ENCODE measurements around the gene TTYH2.

The TTYH2 gene

DNA sequence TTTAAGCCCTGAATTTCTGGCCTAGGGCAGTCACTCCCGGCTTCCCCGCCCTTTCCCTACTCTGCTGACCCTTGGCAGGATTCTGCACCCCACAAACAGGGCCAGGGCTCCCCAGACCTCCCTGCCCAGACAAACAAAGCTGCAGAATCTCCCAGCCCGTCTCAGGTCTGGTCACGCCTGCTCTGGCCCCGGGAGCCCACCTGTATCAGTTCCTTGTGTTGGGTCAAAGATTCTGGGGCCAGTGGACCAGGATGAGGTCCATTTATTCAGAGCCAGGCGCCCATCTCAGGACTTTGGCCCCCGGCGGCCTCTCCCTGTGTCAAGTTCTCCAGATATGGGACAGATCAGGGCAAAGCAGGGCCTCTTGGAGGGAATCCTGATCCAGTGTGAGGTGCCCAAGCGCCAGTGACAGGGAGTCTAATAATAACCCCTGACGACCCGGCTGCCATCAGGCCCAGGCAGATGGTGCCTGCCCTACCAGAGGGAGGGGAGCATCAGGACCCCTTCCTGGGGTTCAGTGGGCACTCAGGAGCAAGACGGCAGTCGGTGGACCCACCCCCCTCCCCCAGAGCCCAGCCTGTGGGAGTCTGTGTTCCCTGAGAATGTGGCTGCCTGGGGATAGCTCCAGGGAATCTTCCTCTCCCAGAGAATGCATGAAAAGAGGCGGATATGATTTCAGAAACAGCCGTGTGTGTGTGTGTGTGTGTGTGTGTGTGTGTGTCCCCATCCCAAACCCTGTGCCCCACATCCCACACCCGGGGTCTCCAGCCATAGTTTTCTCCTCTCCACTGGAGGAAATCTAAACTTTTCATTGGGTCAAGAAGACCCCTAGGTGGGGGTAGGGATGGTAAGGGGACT lies 1.3 kb downstream of the TTYH2 start:
- no peak for DNase-seq (ENCODE audit: low read depth in 2 of 2)

DNA sequence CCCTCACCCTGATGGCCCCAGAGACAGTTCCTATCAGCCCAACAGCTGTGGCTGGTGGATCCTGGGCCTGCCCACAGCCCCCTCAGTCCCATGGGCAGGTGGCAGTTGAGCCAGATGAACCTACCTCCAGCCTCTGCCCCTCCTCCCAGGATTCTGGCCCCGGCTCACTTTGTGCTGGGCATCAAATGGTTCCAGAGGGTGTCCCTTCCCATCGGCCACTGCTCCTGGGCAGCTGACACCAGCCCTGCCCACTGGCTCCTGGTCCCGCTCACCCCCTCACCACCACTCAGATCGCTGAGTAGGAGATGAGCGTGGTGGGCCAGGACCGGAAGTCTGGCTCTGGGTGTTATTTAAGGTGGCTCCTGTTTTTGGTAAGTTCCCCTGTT lies 2.0 kb downstream of the TTYH2 start:
- DNase-seq (ENCODE audit: low read depth in 2 of 2), result no peak

DNA sequence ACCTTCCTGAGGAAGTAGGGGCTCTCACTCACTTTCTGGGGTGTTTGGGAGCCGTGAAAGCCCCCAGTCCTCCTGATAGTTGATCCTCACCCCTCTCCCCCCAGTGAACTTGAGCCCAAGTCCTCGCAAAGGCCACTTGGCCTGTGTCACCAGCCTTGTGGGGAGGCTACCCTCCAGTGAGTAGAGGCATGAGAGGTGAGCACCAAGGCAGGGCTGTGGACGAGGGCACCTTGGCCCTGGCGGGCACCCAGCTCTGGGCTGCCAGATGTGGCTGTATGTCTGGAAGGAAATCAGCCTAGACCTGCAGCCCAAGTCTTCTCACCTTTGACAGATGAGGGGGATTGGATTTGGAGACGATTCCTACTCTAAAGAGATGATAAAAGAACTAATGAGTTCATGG lies 3.1 kb downstream of the TTYH2 start:
- no peak for DNase-seq (ENCODE audit: low read depth in 2 of 2)

DNA sequence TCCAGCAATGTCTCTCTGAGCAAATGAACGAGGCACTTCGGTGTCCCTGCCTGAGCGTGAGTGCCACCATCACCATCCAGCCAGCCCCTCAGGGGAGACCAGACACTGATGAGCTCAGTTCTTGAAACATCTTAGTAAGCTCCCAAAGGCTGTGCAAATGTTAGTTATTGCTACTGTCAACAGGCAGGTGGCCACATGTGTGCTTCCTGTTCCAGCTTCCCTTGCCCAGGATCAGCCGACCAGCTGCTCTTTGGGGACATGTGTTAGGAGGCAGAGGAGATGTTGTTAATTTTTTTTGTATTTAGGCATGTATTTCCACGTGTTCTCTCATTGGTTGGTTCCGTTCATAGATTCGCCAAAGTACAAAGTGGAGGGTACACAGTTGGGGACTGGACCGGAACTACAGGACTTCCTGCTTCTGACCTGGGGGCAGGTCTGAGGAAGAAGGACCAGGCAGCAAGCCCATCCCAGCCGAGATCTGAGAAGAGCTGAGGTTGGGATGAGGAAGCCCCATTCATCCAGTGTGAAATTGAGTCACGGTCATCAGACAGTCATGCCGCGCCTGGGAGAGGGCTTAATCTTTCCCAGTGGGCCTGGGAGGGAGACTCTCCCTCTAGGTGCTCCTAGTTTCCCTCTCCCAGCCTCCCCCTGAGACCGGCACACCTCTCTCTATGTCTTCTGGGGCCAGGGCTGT lies 3.8 kb downstream of the TTYH2 start:
- no peak for DNase-seq (ENCODE audit: low read depth in 2 of 2)

DNA sequence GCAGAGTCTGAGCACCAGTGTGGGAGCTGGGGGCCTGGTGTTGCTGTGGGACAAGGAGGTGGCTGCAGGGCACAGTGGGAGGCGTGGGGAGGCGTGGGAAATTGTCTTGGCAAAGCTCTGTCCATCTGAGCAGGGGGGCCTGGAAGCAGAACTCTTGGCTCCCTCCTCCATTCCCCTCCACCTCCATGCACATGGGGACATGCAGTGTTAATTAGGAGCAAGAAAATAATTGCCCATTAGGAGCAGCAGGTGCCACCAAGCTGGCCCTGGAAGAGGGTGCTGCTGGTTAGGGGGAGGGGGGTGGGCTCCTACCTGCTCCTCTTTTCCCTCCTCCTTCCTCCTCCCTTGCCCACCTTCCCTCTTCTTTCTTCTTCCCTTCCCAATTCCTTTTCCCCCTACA lies 4.5 kb downstream of the TTYH2 start:
- no peak for DNase-seq (ENCODE audit: low read depth in 2 of 2)

DNA sequence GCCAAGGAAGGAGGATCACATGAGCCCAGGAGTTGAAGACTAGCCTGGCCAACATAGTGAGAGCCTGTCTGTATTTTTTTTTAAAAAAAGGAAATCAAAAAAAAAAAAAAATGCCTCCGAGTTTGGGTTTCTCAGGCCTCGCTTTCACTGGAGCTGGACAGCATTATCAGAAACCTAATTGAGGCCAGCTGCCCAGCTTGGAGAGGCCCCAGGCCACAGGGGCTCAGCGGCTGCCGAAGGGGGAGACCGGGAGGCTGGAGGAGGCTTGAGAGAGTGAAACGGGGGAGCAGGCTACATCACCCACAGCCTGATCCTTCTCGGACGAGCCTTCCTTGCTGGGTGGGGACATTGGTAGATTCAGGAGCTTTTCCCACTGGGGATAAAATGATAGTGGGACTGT lies 5.1 kb downstream of the TTYH2 start:
- DNase-seq (ENCODE audit: low read depth in 2 of 2), result no peak

DNA sequence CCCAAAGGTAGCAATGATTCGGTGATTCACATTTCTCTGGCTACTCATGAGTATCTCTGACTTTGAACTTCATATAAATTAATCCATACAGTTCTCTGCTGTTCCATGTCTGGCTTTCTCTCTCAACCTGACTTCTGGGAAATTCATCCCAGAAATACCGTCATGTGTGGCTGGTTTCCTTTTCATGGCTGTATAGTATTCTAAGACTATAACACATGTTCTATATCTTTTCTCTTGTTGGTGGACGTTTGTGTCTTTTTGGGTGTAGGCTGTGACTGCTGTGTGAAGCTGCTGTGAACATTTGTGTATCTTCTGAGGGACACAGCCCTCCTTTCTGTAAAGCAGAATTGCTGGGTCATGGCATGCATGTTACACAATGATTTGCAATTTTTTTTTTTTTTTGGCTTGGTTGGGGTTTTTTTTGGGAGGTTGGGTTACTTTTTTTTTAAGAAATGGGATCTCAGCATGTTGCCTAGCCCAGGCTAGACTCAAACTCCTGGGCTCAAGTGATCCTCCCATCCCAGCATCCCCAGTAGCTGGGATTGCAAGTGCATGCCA lies 6.3 kb downstream of the TTYH2 start:
- DNase-seq (ENCODE audit: low read depth in 2 of 2), result no peak

DNA sequence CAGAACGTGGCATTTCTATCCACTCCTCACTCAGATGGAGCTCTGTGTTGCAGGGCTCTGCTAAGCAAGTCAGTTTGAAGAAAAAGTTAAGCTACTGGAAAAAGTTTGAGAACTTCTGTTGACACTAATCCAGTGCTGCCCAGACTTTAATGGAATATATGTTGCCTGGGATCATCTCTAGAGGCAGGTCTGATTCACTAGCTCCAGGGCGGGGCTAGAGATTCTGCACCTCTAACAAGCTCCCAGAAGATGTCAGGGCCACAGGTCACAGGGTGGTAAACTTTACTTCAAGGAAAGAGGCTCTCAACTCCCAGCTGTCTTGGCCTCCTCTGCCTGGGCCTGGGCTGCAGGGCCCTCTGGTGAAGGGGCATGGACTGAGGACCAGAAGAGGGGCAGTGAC lies 6.8 kb downstream of the TTYH2 start:
- DNase-seq (ENCODE audit: low read depth in 2 of 2), result no peak

DNA sequence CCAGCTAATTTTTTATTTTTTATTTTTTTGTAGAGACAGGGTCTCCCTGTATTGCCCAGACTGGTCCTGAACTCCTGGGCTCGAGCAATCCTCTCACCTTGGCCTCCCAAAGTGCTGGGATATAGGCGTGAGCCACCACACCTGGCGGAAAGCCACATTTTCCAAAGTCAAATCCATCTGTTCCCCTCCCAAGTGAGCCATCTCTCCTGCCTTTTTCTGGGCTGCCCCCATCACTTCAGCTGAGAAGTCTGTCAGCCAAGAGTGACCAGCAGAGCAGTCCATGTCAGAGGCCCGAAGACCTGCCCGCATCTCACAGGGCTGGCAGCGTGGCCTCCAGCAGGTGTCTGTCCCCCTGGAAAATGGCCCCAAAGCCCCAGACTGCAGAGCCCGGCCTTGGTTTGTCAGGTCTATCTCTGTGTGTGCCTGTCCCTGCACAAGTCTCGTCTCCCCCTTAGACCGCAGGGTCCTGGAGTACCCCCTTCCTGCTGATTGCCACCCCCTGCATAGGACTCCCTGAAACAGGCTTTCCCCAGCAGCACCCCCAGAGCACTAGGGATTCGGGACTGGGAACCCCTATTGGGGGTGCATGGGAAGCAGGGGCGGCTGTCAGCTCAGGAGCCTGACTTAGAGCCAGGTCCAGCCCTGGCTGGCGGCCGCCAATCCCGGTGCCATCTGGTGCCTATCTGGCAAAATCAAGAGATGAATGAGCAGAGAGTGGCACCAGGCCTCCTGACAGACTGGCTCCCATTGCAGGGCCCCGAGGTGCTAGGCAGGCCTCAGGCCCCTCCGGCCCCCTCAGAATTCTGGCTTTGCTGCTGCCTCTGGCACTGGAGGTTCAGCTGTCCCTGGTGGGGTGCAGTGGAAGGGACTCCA lies 7.8 kb downstream of the TTYH2 start:
- no peak for DNase-seq (ENCODE audit: low read depth in 2 of 2)

DNA sequence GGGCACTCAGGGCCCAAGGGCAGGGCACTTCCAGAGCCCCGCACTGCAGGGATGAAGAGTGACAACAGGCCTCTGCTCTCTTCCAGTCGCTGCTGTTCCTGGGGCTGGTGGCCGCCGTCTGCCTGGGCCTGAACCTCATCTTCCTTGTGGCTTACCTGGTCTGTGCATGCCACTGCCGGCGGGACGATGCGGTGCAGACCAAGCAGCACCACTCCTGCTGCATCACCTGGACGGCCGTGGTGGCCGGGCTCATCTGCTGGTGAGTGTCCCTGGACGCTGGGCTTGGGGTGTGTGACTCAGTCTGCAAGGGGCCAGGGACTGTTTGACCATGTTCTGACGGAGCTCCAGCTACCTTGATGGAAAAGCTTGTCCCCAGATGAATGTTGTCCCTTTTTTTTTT lies 9.0 kb downstream of the TTYH2 start:
- no peak for DNase-seq (ENCODE audit: low read depth in 2 of 2)

DNA sequence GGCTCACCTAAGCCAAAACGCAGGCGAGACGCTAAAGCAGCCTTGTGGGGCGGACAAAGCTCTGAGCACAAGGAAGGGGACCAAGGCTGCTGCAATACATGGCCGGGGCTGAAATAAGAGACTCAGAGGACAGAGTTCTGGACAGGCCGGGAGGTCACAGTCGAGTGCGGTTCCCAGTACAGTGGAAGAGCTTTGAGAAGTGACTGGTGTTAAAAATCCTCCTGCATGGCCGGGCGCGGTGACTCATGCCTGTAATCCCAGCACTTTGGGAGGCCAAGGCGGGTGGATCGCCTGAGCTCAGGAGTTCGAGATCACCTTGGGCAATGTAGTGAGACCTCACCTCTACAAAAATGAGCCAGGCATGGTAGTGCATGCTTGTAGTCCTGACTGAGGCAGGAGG lies 10.5 kb downstream of the TTYH2 start:
- no peak for DNase-seq (ENCODE audit: low read depth in 2 of 2)

DNA sequence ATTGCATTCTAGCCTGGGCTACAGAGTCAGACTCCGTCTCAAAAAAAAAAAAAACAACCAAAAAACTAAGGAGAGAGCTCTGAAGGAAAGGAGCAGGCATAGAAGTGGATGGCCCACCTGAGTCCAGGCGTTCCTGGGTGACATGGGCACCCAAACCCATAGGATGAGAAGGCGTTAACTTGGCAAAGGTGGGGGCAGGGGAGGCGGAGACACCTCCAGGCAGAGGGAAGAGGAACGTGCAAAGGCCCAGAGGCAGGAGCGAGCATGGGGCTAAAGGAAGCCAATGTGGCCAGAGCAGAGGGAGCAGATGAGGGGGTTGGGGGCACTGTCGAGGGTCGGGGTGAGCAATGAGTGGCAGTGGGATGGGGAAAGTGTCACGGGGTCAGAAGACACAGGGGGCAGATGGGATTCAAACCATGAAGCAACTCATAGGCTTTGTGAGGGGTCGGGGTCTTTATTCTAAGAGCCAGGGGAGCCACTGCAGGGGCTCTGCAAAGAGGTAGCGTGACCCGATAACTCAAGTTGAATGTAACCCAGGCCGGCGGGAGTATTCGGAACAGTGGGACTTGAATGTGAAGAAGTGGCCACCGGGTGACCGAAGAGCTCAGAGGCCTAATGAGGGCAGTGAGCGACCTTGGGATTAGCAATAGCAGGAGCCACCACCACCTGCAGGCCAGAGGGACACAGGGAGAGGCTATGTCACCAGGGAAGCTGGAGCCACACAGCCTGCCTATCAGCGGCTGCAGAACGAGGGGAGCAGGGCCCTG lies 11.8 kb downstream of the TTYH2 start:
- DNase-seq (ENCODE audit: low read depth in 2 of 2), result no peak

DNA sequence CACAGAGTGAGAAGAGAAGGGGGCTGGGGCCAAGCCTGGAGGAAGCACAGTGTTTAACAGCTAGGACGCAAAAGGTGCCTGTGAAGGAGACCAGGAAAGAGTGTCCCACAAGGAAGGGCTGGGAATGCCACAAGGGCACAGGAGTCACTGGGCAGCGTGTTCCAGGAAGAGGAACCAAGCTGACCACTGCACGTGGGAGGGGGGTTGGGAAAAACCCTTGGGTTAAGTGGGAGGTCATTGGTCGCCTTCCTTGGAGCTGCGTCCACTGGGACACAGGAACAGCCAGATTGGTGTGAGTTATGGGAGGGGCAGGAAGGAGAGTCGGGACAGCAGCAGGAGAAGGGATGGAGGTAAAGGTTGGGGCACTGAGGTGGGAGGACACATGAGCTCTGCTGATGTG lies 12.9 kb downstream of the TTYH2 start:
- DNase-seq (ENCODE audit: low read depth in 2 of 2), result no peak

DNA sequence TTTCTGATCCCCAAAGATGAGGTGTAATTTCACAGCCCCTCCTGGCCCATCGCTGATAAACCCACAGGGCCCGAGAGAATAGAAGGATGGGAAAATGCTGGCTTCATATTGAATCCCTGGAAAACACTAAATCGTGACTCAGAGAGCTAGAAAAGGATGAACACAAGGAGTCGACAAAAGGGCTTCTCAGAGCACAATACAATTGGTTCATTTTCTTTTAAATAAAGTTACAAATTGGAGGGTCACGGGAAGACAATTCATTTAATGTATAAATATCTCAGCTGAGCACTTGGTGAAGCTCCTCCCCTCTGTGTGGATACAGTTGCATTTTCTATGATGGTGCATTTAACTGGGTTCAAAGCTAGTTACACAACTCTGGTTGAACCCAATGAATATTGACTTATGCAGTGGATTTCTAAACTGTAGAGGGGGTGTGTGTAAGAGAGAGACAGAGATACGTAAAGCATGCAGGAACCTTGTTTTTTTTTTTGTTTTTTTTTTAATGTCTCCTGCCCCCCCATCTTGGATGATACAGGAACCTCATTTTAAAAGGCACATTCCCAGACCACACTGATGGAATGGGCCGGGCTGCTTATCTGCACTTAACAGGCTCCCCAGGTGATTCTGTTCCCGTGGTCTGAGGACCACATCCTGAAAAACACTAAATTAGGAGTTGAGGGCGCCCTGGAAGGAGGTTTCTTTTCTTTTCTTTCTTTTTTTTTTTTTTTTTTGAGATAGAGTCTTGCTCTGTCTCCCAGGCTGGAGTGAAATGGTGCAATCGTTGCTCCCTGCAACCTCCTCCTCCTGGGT lies 14.1 kb downstream of the TTYH2 start:
- DNase-seq (ENCODE audit: low read depth in 2 of 2), result no peak

DNA sequence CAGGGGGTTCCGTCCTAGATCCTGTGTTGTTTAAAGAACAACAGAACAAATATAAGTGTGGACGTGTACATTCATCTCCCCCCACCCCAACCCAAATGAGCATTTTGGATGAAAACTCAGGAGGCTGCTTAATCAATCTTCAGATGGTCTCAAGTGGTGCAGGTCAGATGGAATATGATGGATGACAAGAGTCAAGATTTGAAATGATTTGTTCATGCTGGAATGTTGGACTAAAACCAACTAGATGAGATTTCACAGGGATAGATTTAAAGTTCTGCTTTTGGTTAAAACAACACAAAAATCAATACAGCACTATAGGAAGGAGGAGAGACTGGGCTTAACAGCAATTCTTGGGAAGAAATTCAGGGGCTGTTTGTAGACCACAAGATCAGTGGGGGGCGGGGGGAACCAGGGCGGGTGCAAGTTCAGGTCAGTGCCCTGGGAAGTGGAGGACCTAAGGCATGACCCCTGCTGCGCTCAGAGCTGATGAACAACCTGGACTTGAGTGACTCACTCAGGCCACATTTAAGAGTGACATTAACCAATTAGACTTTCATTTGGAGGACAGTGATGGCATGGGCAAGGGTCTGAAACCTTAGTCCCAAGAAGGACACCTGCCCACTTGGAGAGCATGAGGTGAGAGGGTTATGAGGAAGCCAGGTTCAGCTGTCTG lies 15.1 kb downstream of the TTYH2 start:
- DNase-seq (ENCODE audit: low read depth in 2 of 2), result no peak

DNA sequence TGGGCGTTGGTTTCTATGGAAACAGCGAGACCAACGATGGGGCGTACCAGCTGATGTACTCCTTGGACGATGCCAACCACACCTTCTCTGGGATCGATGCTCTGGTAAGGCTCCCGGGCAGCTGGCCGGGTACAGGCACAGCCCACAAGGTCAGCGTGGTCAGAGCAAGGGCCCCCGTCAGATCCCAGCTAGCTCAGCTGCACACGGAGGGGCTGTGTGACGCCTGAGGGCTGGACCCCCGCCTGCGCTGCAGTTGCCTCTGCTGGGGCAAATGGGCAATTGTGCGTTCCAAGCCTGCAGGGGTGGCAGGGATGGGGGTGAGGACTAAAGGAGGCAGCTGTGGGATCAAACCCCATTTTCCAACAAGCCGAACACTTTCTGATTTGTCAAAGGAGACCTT lies 17.5 kb downstream of the TTYH2 start:
- no peak for DNase-seq (ENCODE audit: low read depth in 2 of 2)

DNA sequence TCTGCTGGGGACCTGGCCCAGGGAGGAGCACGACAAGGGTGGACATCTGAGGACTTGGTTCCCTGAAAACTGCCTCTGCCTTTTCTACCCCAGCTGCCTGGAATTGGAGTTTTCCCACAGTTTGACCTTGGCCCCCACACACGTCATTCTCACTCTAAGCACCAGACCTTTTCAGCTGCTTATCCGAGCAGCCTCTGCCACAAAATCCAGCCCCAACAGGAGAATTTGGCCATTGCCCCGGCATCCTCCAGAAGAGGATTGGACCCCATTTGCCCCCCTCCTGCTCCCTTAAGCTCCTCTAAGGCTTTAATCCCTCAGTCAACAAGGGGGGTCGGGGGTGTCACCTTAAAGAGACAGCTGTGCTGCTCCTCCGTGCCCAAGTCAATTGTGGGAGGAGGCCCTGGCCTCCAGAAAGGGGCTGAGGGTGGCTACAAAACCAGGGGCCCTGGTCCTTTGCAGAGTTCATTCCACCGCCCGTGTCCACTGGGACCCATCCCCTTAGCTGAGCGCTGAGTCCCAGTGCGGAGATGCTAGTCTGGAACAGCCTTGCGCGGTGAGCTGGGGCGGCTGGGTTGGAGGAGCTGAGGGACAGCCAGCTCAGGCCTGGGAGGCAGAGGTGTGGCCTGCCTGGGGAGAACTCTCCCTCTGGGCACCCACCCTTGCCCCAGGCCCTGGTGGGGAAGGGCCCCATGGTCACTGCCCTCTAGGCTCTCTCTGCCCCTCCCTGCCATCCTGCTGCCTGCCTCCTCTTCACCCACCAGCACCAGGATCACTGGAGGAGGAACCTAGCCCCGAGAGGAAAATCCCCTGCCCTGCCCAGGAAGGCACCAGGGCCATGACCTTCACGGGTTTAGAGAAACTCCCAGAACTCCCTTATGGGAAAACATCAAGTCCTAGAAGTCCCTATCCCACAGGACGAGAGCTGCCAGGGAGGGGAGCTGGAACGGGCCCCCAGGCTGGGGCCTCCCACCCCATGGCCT lies 18.8 kb downstream of the TTYH2 start:
- no peak for DNase-seq (ENCODE audit: low read depth in 2 of 2)

DNA sequence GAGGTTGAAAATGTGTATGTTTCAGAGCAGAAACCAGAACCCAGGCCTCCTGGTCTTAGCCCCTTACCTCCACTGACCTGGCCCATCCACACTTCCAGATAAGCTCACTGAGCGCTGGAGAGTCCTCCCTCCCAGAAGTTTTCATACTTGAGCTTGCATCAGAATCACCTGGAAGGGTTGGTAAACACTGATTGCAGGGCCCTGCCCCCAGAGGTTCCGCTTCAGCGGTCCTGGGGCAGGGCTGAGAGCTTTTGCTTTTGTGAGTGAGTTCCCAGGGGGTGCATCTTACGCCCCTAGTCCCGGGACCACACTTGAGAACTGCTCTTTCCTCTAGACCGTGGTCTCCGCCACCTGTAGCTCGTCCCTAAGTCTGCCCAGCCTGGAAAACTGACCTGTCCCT lies 20.6 kb downstream of the TTYH2 start:
- DNase-seq (ENCODE audit: low read depth in 2 of 2), result no peak

DNA sequence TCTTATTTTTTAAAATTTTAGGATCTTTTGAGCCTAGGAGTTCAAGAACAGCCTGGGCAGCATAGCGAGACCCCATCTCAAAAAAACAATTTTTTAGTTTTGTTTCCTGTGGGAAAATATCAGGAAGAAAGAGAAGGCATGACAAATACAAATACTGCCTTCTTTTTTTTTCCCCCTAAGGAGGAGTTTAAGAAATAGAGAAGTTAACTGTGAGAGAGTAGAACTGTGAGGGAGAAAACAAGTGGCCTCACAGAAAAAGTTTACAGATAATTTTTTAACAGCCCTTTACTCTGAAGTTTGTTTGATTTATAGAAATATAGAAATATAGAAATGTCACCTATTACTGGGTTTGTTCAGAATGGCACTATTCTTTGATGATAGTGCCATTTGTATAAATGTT lies 21.1 kb downstream of the TTYH2 start:
- DNase-seq (ENCODE audit: low read depth in 2 of 2), result no peak
